Spleen (tissue), 11 donors: ENCODE data around the gene ZNF792. TPM values are rescaled to one million over a fixed set of nuclear protein-coding genes. Genes with fewer than 3 reads are reported as not detected.

Experiments
- DNase-seq: peaks from one replicate; pipeline ENCODE4 v3.0.0-alpha.2; 2020
- H3K27ac ChIP-seq, 8 donors: fragments of 200-600 bp; sonication (generic) in 7 of 8; 1 replicate in 4 of 8; 2 replicates in 4 of 8; pipeline versions ENCODE4 v1.5.0 to v1.8.0; 2016 to 2021; ENCODE audit warnings: inconsistent platforms in 4 of 8, mild to moderate bottlenecking in 4 of 8, moderate library complexity in 1 of 8
- H3K27me3 ChIP-seq, 7 donors: fragments of 200-600 bp; sonication (generic) in 6 of 7; replicated peaks in 1 of 7; 1 replicate in 4 of 7; 2 replicates in 3 of 7; pipeline versions ENCODE4 v1.5.0 to v1.8.0; 2016 to 2021; ENCODE audit warnings: inconsistent platforms in 3 of 7, mild to moderate bottlenecking in 1 of 7
- H3K36me3 ChIP-seq, 6 donors: fragments of 200-600 bp; sonication (generic) in 5 of 6; 1 replicate in 4 of 6; 2 replicates in 2 of 6; pipeline versions ENCODE4 v1.5.0 to v1.8.0; 2016 to 2021; ENCODE audit warnings: inconsistent platforms in 2 of 6
- H3K4me1 ChIP-seq, 6 donors: fragments of 200-600 bp; sonication (generic) in 5 of 6; 1 replicate in 3 of 6; 2 replicates in 3 of 6; pipeline versions ENCODE4 v1.5.0 to v1.8.0; 2016 to 2021; ENCODE audit warnings: inconsistent platforms in 3 of 6
- H3K4me3 ChIP-seq, 8 donors: fragments of 200-600 bp; sonication (generic) in 7 of 8; 1 replicate in 4 of 8; 2 replicates in 4 of 8; pipeline versions ENCODE4 v1.5.0 to v1.8.0; 2016 to 2021; ENCODE audit warnings: inconsistent platforms in 4 of 8, mild to moderate bottlenecking in 4 of 8, moderate library complexity in 2 of 8
- H3K9me3 ChIP-seq, 8 donors: fragments of 200-600 bp; sonication (generic) in 7 of 8; 1 replicate in 4 of 8; 2 replicates in 4 of 8; pipeline versions ENCODE4 v1.5.0 to v1.8.0; 2016 to 2021; ENCODE audit warnings: inconsistent platforms in 4 of 8
- POLR2A ChIP-seq, 3 donors: fragments of 450-650 bp; IDR thresholded peaks; one replicate each; pipeline ENCODE4 v1.5.1; 2017; ENCODE audit warnings: antibody characterized with exemption in 3 of 3, mild to moderate bottlenecking in 1 of 3
- POLR2AphosphoS5 ChIP-seq, 3 donors: sonication (generic); formaldehyde crosslinking; IDR thresholded peaks; one replicate each; pipeline ENCODE4 v1.5.1; 2017; ENCODE audit warnings: antibody characterized with exemption in 3 of 3
- WGBS, 5 donors: extraction: QIAGEN DNeasy Blood & Tissue Kit in 3 of 5; methylation state at CpG; one replicate each; pipeline versions ENCODE4 v1.1.5 to v1.1.7; 2013 to 2018; 5-methylcytosine and 5-hydroxymethylcytosine counted together
- intact Hi-C: fragments of 100-400 bp; cut with DNase I; formaldehyde crosslinking; loops from one replicate; pipeline ENCODE4 v1.15.0; 2023; ENCODE audit warnings: low total_unique reads
- polyA plus RNA-seq, 3 donors: library from polyadenylated mRNA; stranded (reverse); fragments of 200-250 nt; gene quantifications; one replicate each; pipeline ENCODE4 v1.2.1, GENCODE V29; 2013
- total RNA-seq, 7 donors: library from RNA; depleted of rRNA in 3 of 7; stranded (reverse); fragments of >200 nt in 3 of 7; fragmentation: NEBNext Ultra II Directional in 4 of 7; extraction: Animal tissue kit (Norgen Biotek cat#: 25700) in 4 of 7; gene quantifications; one replicate each; pipeline versions ENCODE4 v1.1.0 to v1.2.1, GENCODE V29; 2016 to 2021
- TF ChIP-seq, protein P1 (sequence below), 11 experiments: fragments of 200-600 bp in 7 of 11; fragments of 450-650 bp in 4 of 11; sonication (generic) in 4 of 11; IDR thresholded peaks in 8 of 11; conservative IDR thresholded peaks in 3 of 11; 1 replicate in 7 of 11; 2 replicates in 4 of 11; pipeline versions ENCODE4 v1.4.0 to v1.8.0; 2016 to 2021; ENCODE audit warnings: antibody characterized with exemption in 11 of 11, inconsistent platforms in 4 of 11, mild to moderate bottlenecking in 1 of 11
- donor health status: healthy with polysubstance abuse.
- donor health status: DM: no; HTN: no; CAD: no; lungs with moderate emphysema.
- donor health status: DM: no; HTN: no; CAD: no.
- donor health status: Bipolar disorder and iron deficiency.
- donor health status: healthy.
- donor health status: DM: no; HTN: no; CAD: no.
- donor health status: DM: yes; HTN: yes; CAD: no.

Gene ZNF792
- total and polyA plus RNA-seq, 10 donors = 1.5 to 22.9 (median 13.1) TPM

GRCh38 chr19:34985249-34986022 is 21.4 kb upstream of the ZNF792 start:
- no peak for TF ChIP-seq POLR2A (IDR thresholded peaks at IDR 0.05)
- TF ChIP-seq, protein P1, sequence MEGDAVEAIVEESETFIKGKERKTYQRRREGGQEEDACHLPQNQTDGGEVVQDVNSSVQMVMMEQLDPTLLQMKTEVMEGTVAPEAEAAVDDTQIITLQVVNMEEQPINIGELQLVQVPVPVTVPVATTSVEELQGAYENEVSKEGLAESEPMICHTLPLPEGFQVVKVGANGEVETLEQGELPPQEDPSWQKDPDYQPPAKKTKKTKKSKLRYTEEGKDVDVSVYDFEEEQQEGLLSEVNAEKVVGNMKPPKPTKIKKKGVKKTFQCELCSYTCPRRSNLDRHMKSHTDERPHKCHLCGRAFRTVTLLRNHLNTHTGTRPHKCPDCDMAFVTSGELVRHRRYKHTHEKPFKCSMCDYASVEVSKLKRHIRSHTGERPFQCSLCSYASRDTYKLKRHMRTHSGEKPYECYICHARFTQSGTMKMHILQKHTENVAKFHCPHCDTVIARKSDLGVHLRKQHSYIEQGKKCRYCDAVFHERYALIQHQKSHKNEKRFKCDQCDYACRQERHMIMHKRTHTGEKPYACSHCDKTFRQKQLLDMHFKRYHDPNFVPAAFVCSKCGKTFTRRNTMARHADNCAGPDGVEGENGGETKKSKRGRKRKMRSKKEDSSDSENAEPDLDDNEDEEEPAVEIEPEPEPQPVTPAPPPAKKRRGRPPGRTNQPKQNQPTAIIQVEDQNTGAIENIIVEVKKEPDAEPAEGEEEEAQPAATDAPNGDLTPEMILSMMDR (IDR thresholded peaks at IDR 0.05 in 8 of 11, conservative IDR thresholded peaks at IDR 0.05 in 3 of 11) = no peak
- peak in 2 of 3 donors; percentile 69 to 73 for TF ChIP-seq POLR2AphosphoS5 (IDR thresholded peaks at IDR 0.05)
- Histone ChIP-seq H3K4me1 (peaks cover 13 to 35% (median 18%) of the 10 kb centered on the region in 6 donors), H3K27ac (peak overlapping the region; percentile 1 to 78 (median 66)), H3K4me3 (no peak overlapping the region), H3K36me3 (no peaks in the 10 kb centered on the region), H3K27me3 (no peaks in the 10 kb centered on the region), H3K9me3 (no peaks in the 10 kb centered on the region)
- DNase-seq = no peak
- intact Hi-C loops = no loop called here
- WGBS, 5 donors = 10 to 13% (median 11%) methylated on average over 6 to 7 of the region's 7 CpGs

GRCh38 chr19:34984287-34984686 is 20.3 kb upstream of the ZNF792 start:
- TF ChIP-seq POLR2AphosphoS5 (IDR thresholded peaks at IDR 0.05) = no peak
- no peak for TF ChIP-seq POLR2A (IDR thresholded peaks at IDR 0.05)
- TF ChIP-seq, protein P1 (IDR thresholded peaks at IDR 0.05 in 8 of 11, conservative IDR thresholded peaks at IDR 0.05 in 3 of 11) = no peak
- peaks cover 13 to 30% (median 18%) of the 10 kb centered on the region in 6 donors for H3K4me1 ChIP-seq
- intact Hi-C loops = no loop called here
- H3K4me3 ChIP-seq = no peak overlapping the region
- H3K36me3 ChIP-seq = no peaks in the 10 kb centered on the region
- H3K27me3 ChIP-seq = no peaks in the 10 kb centered on the region
- WGBS, 5 donors = 89 to 98% (median 93%) methylated on average over 3 of the region's 3 CpGs
- DNase-seq = no peak
- peak overlapping the region in 1 of 8 donors; percentile 67 for H3K27ac ChIP-seq
- no peaks in the 10 kb centered on the region for H3K9me3 ChIP-seq

- peaks cover 13 to 27% (median 18%) of the 10 kb centered on the region in 6 donors for H3K4me1 ChIP-seq
- H3K4me3 ChIP-seq = no peak overlapping the region
- no peak for DNase-seq
- no peaks in the 10 kb centered on the region for H3K27me3 ChIP-seq
- TF ChIP-seq POLR2AphosphoS5 (IDR thresholded peaks at IDR 0.05) = no peak
- WGBS, 5 donors = 70 to 91% (median 79%) methylated on average over 4 of the region's 4 CpGs
- no peak overlapping the region for H3K27ac ChIP-seq
- H3K36me3 ChIP-seq = no peaks in the 10 kb centered on the region
- H3K9me3 ChIP-seq = no peaks in the 10 kb centered on the region
- intact Hi-C loops = no loop called here
Observed at GRCh38 chr19:34983786-34984185, 19.8 kb upstream of the ZNF792 start.

DNA sequence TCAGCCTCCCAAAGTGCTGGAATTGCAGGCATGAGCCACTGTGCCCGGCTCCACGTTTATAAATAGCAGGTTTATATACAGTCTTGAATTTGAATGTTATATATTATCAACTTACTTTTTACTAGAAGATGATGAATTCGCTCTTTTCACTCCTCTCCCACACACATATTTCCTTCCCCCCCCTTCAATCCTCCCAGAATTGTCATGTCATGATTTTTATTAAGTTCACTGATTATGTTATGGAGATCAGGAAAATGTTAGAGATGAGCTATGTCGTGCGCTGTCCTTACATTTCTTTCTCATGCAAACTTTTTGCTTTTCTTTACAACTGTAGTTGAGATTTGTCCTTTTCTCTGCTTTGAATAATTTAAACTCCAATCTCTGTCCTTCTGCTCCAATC is 18.2 kb upstream of the ZNF792 start:
- H3K27ac ChIP-seq = no peak overlapping the region
- H3K27me3 ChIP-seq = no peaks in the 10 kb centered on the region
- WGBS, 5 donors = 74 to 84% (median 83%) methylated on average over 5 of the region's 5 CpGs
- intact Hi-C loops = no loop called here
- TF ChIP-seq, protein P1 (IDR thresholded peaks at IDR 0.05 in 8 of 11, conservative IDR thresholded peaks at IDR 0.05 in 3 of 11) = no peak
- no peak for TF ChIP-seq POLR2AphosphoS5 (IDR thresholded peaks at IDR 0.05)
- no peak for TF ChIP-seq POLR2A (IDR thresholded peaks at IDR 0.05)
- H3K4me1 ChIP-seq = peaks cover 13 to 21% (median 17%) of the 10 kb centered on the region in 6 donors
- no peaks in the 10 kb centered on the region for H3K36me3 ChIP-seq
- no peak for DNase-seq
- no peaks in the 10 kb centered on the region for H3K9me3 ChIP-seq
- H3K4me3 ChIP-seq = no peak overlapping the region
